Measurements from ENCODE around the gene RPUSD1.

DNA sequence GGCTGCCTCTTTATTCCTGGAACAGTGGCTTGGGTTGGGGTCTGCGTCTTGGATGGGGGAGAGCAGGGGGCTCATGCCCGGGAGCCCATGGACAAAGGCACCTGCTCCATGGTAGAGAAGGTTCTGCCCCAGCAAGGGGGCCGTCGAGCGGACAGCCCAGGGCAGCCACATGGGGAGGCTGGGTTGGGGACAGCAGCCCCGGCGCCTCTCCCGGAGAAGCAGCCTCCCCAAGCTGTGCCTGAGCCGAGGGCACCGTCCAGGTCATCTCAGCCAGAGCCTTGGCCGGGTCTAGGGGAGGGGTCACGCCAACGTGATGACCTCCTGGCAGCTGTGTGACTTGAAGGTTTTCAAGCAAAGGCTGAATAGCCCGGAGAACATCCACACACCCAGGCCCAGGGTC lies 45.2 kb upstream of the RPUSD1 start:
- TF ChIP-seq, protein P1, sequence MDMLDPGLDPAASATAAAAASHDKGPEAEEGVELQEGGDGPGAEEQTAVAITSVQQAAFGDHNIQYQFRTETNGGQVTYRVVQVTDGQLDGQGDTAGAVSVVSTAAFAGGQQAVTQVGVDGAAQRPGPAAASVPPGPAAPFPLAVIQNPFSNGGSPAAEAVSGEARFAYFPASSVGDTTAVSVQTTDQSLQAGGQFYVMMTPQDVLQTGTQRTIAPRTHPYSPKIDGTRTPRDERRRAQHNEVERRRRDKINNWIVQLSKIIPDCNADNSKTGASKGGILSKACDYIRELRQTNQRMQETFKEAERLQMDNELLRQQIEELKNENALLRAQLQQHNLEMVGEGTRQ (CRISPR knock-in tag; IDR thresholded peaks at IDR 0.05): no peak
- TF ChIP-seq, protein P2, sequence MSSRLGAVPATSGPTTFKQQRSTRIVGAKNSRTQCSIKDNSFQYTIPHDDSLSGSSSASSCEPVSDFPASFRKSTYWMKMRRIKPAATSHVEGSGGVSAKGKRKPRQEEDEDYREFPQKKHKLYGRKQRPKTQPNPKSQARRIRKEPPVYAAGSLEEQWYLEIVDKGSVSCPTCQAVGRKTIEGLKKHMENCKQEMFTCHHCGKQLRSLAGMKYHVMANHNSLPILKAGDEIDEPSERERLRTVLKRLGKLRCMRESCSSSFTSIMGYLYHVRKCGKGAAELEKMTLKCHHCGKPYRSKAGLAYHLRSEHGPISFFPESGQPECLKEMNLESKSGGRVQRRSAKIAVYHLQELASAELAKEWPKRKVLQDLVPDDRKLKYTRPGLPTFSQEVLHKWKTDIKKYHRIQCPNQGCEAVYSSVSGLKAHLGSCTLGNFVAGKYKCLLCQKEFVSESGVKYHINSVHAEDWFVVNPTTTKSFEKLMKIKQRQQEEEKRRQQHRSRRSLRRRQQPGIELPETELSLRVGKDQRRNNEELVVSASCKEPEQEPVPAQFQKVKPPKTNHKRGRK (CRISPR knock-in tag; IDR thresholded peaks at IDR 0.05; ENCODE audit: borderline replicate concordance): no peak
- TF ChIP-seq CREM (CRISPR knock-in tag; IDR thresholded peaks at IDR 0.05): no peak
- no peak for TF ChIP-seq JUN (CRISPR knock-in tag; IDR thresholded peaks at IDR 0.05)
- TF ChIP-seq CBFB (CRISPR knock-in tag; IDR thresholded peaks at IDR 0.05; ENCODE audit: low read depth): no peak
